ENCODE results near the gene ZFHX3. TPM values are rescaled to one million over a fixed set of nuclear protein-coding genes. Genes with fewer than 3 reads are reported as not detected.
A peak's percentile ranks its signal among the peaks of the same experiment; 100 is the strongest.

Gene ZFHX3
- total and polyA plus RNA-seq, 2 of the 8 experiments (the other 6 are each of a cell fraction or from before 2014, with no cell fraction given): 0.08 to 0.99 TPM

DNA sequence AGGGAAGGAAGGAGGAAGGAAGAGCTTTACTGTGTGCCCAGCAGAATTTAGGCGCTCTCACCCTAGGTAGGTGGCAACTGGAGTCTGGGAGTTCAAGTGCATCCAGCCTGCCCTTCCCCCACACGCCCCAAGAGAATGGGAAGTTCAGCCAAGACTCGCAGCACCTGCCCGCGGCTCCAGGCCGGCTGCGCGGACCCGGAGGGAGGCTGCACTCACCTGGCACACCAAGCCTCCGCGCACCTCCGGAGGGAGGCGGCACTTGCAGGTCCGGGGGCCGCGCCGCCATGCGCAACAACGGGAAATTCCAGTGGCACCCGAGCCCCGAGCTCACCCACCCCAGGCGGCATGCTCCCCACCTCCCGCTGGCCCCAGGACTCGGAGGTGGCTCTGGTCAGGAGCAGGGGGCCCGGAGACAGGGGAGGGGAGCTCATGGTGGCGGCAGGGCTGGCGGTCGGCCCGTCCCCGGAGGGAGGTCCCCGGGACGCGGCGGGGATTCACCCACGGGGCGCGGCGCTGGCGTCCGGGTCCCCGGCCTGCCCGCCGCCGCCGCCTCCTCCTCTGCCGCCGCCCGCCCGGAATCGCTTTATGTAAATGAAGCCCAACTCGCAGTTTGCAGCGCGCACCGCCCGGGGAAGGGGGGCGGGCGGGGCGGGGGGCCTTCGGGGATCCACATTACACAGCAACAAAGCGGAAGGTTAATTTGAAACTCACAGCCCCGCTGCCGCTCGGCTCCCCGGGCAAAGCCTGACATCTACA is at the start of gene ZFHX3 (continued):
- no peak for TF ChIP-seq BCL11A (IDR thresholded peaks at IDR 0.05; ENCODE audit: low read depth in 2 of 2, low read length in 2 of 2)
- TF ChIP-seq, protein P1, sequence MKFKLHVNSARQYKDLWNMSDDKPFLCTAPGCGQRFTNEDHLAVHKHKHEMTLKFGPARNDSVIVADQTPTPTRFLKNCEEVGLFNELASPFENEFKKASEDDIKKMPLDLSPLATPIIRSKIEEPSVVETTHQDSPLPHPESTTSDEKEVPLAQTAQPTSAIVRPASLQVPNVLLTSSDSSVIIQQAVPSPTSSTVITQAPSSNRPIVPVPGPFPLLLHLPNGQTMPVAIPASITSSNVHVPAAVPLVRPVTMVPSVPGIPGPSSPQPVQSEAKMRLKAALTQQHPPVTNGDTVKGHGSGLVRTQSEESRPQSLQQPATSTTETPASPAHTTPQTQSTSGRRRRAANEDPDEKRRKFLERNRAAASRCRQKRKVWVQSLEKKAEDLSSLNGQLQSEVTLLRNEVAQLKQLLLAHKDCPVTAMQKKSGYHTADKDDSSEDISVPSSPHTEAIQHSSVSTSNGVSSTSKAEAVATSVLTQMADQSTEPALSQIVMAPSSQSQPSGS (IDR thresholded peaks at IDR 0.05; ENCODE audit: low read length): no peak
- no peak for TF ChIP-seq TEAD4 (IDR thresholded peaks at IDR 0.05; ENCODE audit: low read depth, low read length)
- TF ChIP-seq HDAC6 (IDR thresholded peaks at IDR 0.05; ENCODE audit: low read depth, low read length): no peak
- no peak for TF ChIP-seq SIX5 (IDR thresholded peaks at IDR 0.05; ENCODE audit: low read depth, low read length)
- TF ChIP-seq NANOG (IDR thresholded peaks at IDR 0.05; ENCODE audit: insufficient read depth, low read depth, low read length, poor library complexity, severe bottlenecking): no peak
- TF ChIP-seq SIN3A (conservative IDR thresholded peaks at IDR 0.05 in 1 of 2, IDR thresholded peaks at IDR 0.05 in 1 of 2; ENCODE audit: low read depth in 1 of 2, low read length in 2 of 2): no peak
- TF ChIP-seq, protein P2, sequence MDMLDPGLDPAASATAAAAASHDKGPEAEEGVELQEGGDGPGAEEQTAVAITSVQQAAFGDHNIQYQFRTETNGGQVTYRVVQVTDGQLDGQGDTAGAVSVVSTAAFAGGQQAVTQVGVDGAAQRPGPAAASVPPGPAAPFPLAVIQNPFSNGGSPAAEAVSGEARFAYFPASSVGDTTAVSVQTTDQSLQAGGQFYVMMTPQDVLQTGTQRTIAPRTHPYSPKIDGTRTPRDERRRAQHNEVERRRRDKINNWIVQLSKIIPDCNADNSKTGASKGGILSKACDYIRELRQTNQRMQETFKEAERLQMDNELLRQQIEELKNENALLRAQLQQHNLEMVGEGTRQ (IDR thresholded peaks at IDR 0.05; ENCODE audit: low read length): no peak
- no peak for TF ChIP-seq SIRT6 (IDR thresholded peaks at IDR 0.05; ENCODE audit: low read length)
- no peak for TF ChIP-seq MAFK (IDR thresholded peaks at IDR 0.05; ENCODE audit: low read depth, low read length)
- TF ChIP-seq POLR2AphosphoS5 (IDR thresholded peaks at IDR 0.05; ENCODE audit: low read depth, low read length): no peak
- TF ChIP-seq CHD2 (IDR thresholded peaks at IDR 0.05; ENCODE audit: low read length): no peak
- TF ChIP-seq SP2 (IDR thresholded peaks at IDR 0.05; ENCODE audit: low read length): no peak
- peak; percentile 74 for TF ChIP-seq YY1 (IDR thresholded peaks at IDR 0.05; ENCODE audit: low read depth, low read length)
- no peak for TF ChIP-seq JUN (IDR thresholded peaks at IDR 0.05; ENCODE audit: low read depth, low read length)
- TF ChIP-seq POU5F1 (IDR thresholded peaks at IDR 0.05; ENCODE audit: low read depth, low read length): no peak
- TF ChIP-seq E2F6 (IDR thresholded peaks at IDR 0.05): no peak
- no peak for TF ChIP-seq ZNF274 (IDR thresholded peaks at IDR 0.05; ENCODE audit: borderline replicate concordance, extremely low read depth, low read length)
- TF ChIP-seq CBX5 (IDR thresholded peaks at IDR 0.05; ENCODE audit: low read depth, low read length): no peak
- peak; percentile 67 for TF ChIP-seq TCF12 (IDR thresholded peaks at IDR 0.05; ENCODE audit: low read depth, low read length)
- TF ChIP-seq GABPA (IDR thresholded peaks at IDR 0.05; ENCODE audit: borderline replicate concordance, insufficient read depth, low read length): peak; percentile 20; the same call in 1 of the 2 replicates
- no peak; the same call in 1 of the 2 replicates for TF ChIP-seq CBX8 (IDR thresholded peaks at IDR 0.05; ENCODE audit: borderline replicate concordance, low read depth, low read length)
